22Rv1 (cell line): ENCODE measurements around the gene NEK10.

Source experiments
- ZFX ChIP-seq: fragments of 450-650 bp; IDR thresholded peaks from 2 replicates; pipeline ENCODE4 v1.6.1; 2017; ENCODE audit warnings: antibody characterized with exemption, borderline replicate concordance
- TF ChIP-seq, protein P1 (sequence below): fragments of 450-650 bp; IDR thresholded peaks from 2 replicates; pipeline ENCODE4 v1.5.1; 2017; ENCODE audit warnings: mild to moderate bottlenecking

DNA sequence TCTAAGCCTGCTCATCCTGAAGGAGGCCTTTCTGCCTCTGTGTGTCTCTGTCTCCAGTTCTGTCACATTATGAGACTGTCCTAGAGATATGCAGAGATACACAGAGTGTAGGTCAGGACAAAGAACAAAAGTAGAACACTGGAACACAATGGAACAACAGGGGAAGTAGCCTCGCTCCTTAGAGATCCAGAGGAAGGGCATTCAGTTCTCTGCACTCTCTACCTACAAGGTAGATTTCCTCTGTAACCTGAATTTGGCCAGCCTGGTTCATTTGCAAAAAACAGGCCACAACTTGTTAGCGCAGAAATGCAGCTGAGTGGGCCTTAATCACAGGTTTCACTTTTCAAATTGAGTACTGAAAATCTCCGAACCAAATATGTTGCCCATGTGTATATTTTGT lies 19.4 kb downstream of the NEK10 start:
- TF ChIP-seq, protein P1, sequence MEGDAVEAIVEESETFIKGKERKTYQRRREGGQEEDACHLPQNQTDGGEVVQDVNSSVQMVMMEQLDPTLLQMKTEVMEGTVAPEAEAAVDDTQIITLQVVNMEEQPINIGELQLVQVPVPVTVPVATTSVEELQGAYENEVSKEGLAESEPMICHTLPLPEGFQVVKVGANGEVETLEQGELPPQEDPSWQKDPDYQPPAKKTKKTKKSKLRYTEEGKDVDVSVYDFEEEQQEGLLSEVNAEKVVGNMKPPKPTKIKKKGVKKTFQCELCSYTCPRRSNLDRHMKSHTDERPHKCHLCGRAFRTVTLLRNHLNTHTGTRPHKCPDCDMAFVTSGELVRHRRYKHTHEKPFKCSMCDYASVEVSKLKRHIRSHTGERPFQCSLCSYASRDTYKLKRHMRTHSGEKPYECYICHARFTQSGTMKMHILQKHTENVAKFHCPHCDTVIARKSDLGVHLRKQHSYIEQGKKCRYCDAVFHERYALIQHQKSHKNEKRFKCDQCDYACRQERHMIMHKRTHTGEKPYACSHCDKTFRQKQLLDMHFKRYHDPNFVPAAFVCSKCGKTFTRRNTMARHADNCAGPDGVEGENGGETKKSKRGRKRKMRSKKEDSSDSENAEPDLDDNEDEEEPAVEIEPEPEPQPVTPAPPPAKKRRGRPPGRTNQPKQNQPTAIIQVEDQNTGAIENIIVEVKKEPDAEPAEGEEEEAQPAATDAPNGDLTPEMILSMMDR = no peak
- TF ChIP-seq ZFX = no peak
